IMR-90 (cell line): Measurements from ENCODE around the gene COL11A2. TPM values are rescaled to one million over a fixed set of nuclear protein-coding genes. Genes with fewer than 3 reads are reported as not detected.

Source experiments
- ATAC-seq: fragments of 200-7000 bp; cut with Tn5 transposase; 2 replicates; pipeline ENCODE4 v1.9.1; 2020; ENCODE audit warnings: low read depth, mild to moderate bottlenecking, moderate library complexity
- Bru-seq: library from RNA; stranded (reverse); fragments of 400-500 nt; gene quantifications from one replicate; lab custom pipeline; 2021; lab: Mats Ljungman, UMichigan
- BruChase-seq, 2 experiments: library from RNA; stranded (reverse); fragments of 400-500 nt; gene quantifications; one replicate each; lab custom pipeline; 2021; lab: Mats Ljungman, UMichigan
- BruUV-seq: library from RNA; stranded (reverse); fragments of 400-500 nt; replicated peaks from 2 replicates; lab custom pipeline; 2021; lab: Mats Ljungman, UMichigan
- CTCF ChIA-PET: fragments of 300-600 bp; formaldehyde crosslinking; extraction: SDS; loops from one replicate; lab custom pipeline; 2021; ENCODE audit warnings: antibody characterized with exemption; lab: Yijun Ruan, JAX
- POLR2A ChIA-PET: fragments of 300-600 bp; sonication (Branson Sonifier 250); formaldehyde crosslinking; loops from one replicate; lab custom pipeline; 2022; ENCODE audit warnings: antibody characterized with exemption; ENCODE audit not compliant: unreplicated experiment; lab: Charles Lee
- DNase-seq: peaks from one replicate; pipeline ENCODE4 v3.0.0; 2013
- H2AFZ ChIP-seq: replicated peaks from 2 replicates; pipeline ENCODE3; 2013; ENCODE audit warnings: low read length, mild to moderate bottlenecking; ENCODE audit not compliant: poor library complexity
- H2AK5ac ChIP-seq: 2 replicates; pipeline ENCODE4 v1.6.1; 2013; ENCODE audit warnings: low read depth, low read length, inconsistent platforms
- H2AK9ac ChIP-seq: replicated peaks from 2 replicates; pipeline ENCODE3; 2013; ENCODE audit warnings: mild to moderate bottlenecking, low read depth, low read length, moderate library complexity; ENCODE audit not compliant: poor library complexity
- H2BK120ac ChIP-seq: 2 replicates; pipeline ENCODE4 v1.6.1; 2013; ENCODE audit warnings: low read depth, low read length, inconsistent platforms
- H2BK15ac ChIP-seq: 3 replicates; pipeline ENCODE4 v1.6.1; 2013; ENCODE audit warnings: low read depth, low read length, inconsistent platforms
- H2BK20ac ChIP-seq: 2 replicates; pipeline ENCODE4 v1.6.1; 2013; ENCODE audit warnings: low read depth, mild to moderate bottlenecking, inconsistent platforms, low read length, moderate library complexity
- H2BK5ac ChIP-seq: 2 replicates; pipeline ENCODE4 v1.6.1; 2013; ENCODE audit warnings: mild to moderate bottlenecking, low read depth, low read length, inconsistent platforms; ENCODE audit not compliant: poor library complexity, severe bottlenecking
- H3K14ac ChIP-seq: replicated peaks from 2 replicates; pipeline ENCODE4 v1.6.1; 2013; ENCODE audit warnings: low read depth, low read length, inconsistent platforms
- H3K18ac ChIP-seq: 2 replicates; pipeline ENCODE4 v1.6.1; 2013; ENCODE audit warnings: low read depth, low read length, control low read depth
- H3K23ac ChIP-seq: 2 replicates; pipeline ENCODE4 v1.6.1; 2013; ENCODE audit warnings: low read depth, low read length, inconsistent platforms
- H3K27ac ChIP-seq: 2 replicates; pipeline ENCODE4 v1.5.1; 2013; ENCODE audit warnings: mild to moderate bottlenecking, control low read depth, low read length; ENCODE audit not compliant: insufficient read depth
- H3K27me3 ChIP-seq: 2 replicates; pipeline ENCODE4 v1.6.1; 2013; ENCODE audit warnings: low read length; ENCODE audit not compliant: control insufficient read depth, insufficient read depth
- H3K36me3 ChIP-seq: 2 replicates; pipeline ENCODE4 v1.6.1; 2013; ENCODE audit warnings: low read length, mixed read lengths; ENCODE audit not compliant: control insufficient read depth, insufficient read depth
- H3K4ac ChIP-seq: 2 replicates; pipeline ENCODE4 v1.6.1; 2013; ENCODE audit warnings: low read depth, low read length, inconsistent platforms
- H3K4me1 ChIP-seq: 2 replicates; pipeline ENCODE4 v1.6.1; 2013; ENCODE audit warnings: low read length, mixed read lengths; ENCODE audit not compliant: control insufficient read depth, insufficient read depth
- H3K4me2 ChIP-seq: 2 replicates; pipeline ENCODE4 v1.6.1; 2013; ENCODE audit warnings: low read depth, mild to moderate bottlenecking, control low read depth, low read length, moderate library complexity
- H3K4me3 ChIP-seq: 2 replicates; pipeline ENCODE4 v1.5.1; 2013; ENCODE audit warnings: low read depth, mild to moderate bottlenecking, control low read depth, low read length, moderate library complexity; ENCODE audit not compliant: insufficient read depth
- H3K56ac ChIP-seq: 2 replicates; pipeline ENCODE4 v1.6.1; 2013; ENCODE audit warnings: low read length, inconsistent platforms; ENCODE audit not compliant: insufficient read depth; ENCODE audit errors: extremely low read depth
- H3K79me1 ChIP-seq, 2 experiments: 2 replicates each; pipeline ENCODE4 v1.6.1; 2013; ENCODE audit warnings: low read length in 2 of 2, inconsistent platforms in 1 of 2, low read depth in 1 of 2
- H3K9ac ChIP-seq: 2 replicates; pipeline ENCODE4 v1.6.1; 2013; ENCODE audit warnings: low read depth, low read length, control low read depth
- H3K9me1 ChIP-seq: 2 replicates; pipeline ENCODE4 v1.6.1; 2013; ENCODE audit warnings: low read length, inconsistent platforms; ENCODE audit not compliant: insufficient read depth
- H3K9me3 ChIP-seq: 2 replicates; pipeline ENCODE4 v1.6.1; 2013; ENCODE audit warnings: low read length; ENCODE audit not compliant: control insufficient read depth, insufficient read depth
- H4K20me1 ChIP-seq: 2 replicates; pipeline ENCODE4 v1.6.1; 2013; ENCODE audit warnings: low read length, inconsistent platforms; ENCODE audit not compliant: insufficient read depth
- H4K5ac ChIP-seq: 2 replicates; pipeline ENCODE4 v1.6.1; 2013; ENCODE audit warnings: mild to moderate bottlenecking, low read depth, low read length, control low read depth
- H4K8ac ChIP-seq, 2 experiments: 2 replicates each; pipeline ENCODE4 v1.6.1; 2013; ENCODE audit warnings: low read depth in 2 of 2, low read length in 2 of 2, control low read depth in 1 of 2, inconsistent platforms in 1 of 2
- H4K91ac ChIP-seq: 2 replicates; pipeline ENCODE4 v1.6.1; 2013; ENCODE audit warnings: low read depth, low read length, inconsistent platforms; ENCODE audit not compliant: insufficient read depth
- BHLHE40 ChIP-seq: fragments of 150-350 bp; IDR thresholded peaks from 2 replicates; pipeline ENCODE4 v1.6.1; 2016; ENCODE audit warnings: mild to moderate bottlenecking, low read depth, low read length
- CEBPB ChIP-seq: IDR thresholded peaks from 2 replicates; pipeline ENCODE4 v1.6.1; 2012; ENCODE audit warnings: low read depth, low read length, improper control_type of control experiment
- CHD1 ChIP-seq: IDR thresholded peaks from 2 replicates; pipeline ENCODE4 v1.6.1; 2012; ENCODE audit warnings: low read depth, low read length, improper control_type of control experiment
- FOS ChIP-seq: fragments of 150-350 bp; IDR thresholded peaks from 2 replicates; pipeline ENCODE4 v1.6.1; 2016; ENCODE audit warnings: low read depth, low read length
- MAFK ChIP-seq: IDR thresholded peaks from 2 replicates; pipeline ENCODE4 v1.6.1; 2012; ENCODE audit warnings: low read depth, low read length, improper control_type of control experiment
- MAZ ChIP-seq: IDR thresholded peaks from 2 replicates; pipeline ENCODE4 v1.6.1; 2012; ENCODE audit warnings: low read depth, mild to moderate bottlenecking, low read length, improper control_type of control experiment, moderate library complexity, borderline replicate concordance
- MXI1 ChIP-seq: IDR thresholded peaks from 2 replicates; pipeline ENCODE4 v1.6.1; 2012; ENCODE audit warnings: low read depth, mild to moderate bottlenecking, low read length, moderate library complexity, borderline replicate concordance
- POLR2A ChIP-seq: IDR thresholded peaks from 2 replicates; pipeline ENCODE4 v1.6.1; 2012; ENCODE audit warnings: mild to moderate bottlenecking, low read depth, low read length
- RAD21 ChIP-seq: IDR thresholded peaks from 2 replicates; pipeline ENCODE4 v1.6.1; 2012; ENCODE audit warnings: low read length, improper control_type of control experiment
- RCOR1 ChIP-seq: IDR thresholded peaks from 2 replicates; pipeline ENCODE4 v1.6.1; 2012; ENCODE audit warnings: mild to moderate bottlenecking, low read length, improper control_type of control experiment; ENCODE audit not compliant: insufficient replicate concordance
- RFX5 ChIP-seq: IDR thresholded peaks from 2 replicates; pipeline ENCODE4 v1.8.0; 2012; ENCODE audit warnings: low read depth, mild to moderate bottlenecking, low read length, moderate library complexity
- SMC3 ChIP-seq: fragments of 150-350 bp; IDR thresholded peaks from 2 replicates; pipeline ENCODE4 v1.6.1; 2016; ENCODE audit warnings: low read depth, mild to moderate bottlenecking, antibody characterized with exemption, low read length, moderate library complexity
- WGBS, 2 experiments: methylation state at CpG; one replicate each; pipeline versions ENCODE4 v1.1.5 to v1.1.7; 2013; ENCODE audit warnings: missing lambda C conversion rate in 2 of 2; ENCODE audit not compliant: insufficient read length in 1 of 2; ENCODE audit errors: extremely low coverage in 2 of 2; 5-methylcytosine and 5-hydroxymethylcytosine counted together
- dilution Hi-C: fragments of 300-500 bp; cut with HindIII; formaldehyde crosslinking; loops from one replicate; pipeline ENCODE4 v1.14.3; 2018; ENCODE audit warnings: low sequenced_read_pairs; ENCODE audit not compliant: unreplicated experiment
- in situ Hi-C: fragments of 300-500 bp; cut with MboI; formaldehyde crosslinking; loops from 3 replicates; pipeline ENCODE4 v1.14.3; 2019; ENCODE audit warnings: low sequenced_read_pairs, inconsistent platforms, mixed read lengths
- intact Hi-C: fragments of 100-400 bp; cut with micrococcal nuclease; formaldehyde crosslinking; loops from 2 replicates; pipeline ENCODE4 v1.10.0; 2022
- long read RNA-seq: library from polyadenylated mRNA; unstranded; transcript quantifications from one replicate; pipeline ENCODE4 v2.0.0, GENCODE V29; 2021; ENCODE audit not compliant: unreplicated experiment
- polyA plus RNA-seq, 3 experiments: library from polyadenylated mRNA; depleted of rRNA; stranded (reverse); fragments of >200 nt; gene quantifications; 2 replicates each; pipeline ENCODE4 v1.2.3, GENCODE V29; 2012; ENCODE audit warnings: low replicate concordance in 1 of 3
- total RNA-seq: library from RNA; depleted of rRNA; stranded (reverse); fragments of >200 nt; gene quantifications from 2 replicates; pipeline ENCODE4 v1.2.3, GENCODE V29; 2012; rRNA removed
- TF ChIP-seq, protein P1 (sequence below): fragments of 150-350 bp; IDR thresholded peaks from 2 replicates; pipeline ENCODE4 v1.6.1; 2017; ENCODE audit warnings: mild to moderate bottlenecking, antibody characterized with exemption, low read length, low read depth
- TF ChIP-seq, protein P2 (sequence below): fragments of 150-350 bp; IDR thresholded peaks from 2 replicates; pipeline ENCODE4 v1.6.1; 2016; ENCODE audit warnings: low read depth, mild to moderate bottlenecking, low read length, moderate library complexity, borderline replicate concordance

COL11A2 gene
- total RNA-seq (under 0.01 TPM in 2 replicates), polyA plus RNA-seq (2012; rRNA removed) (0.38 and 0.52 TPM in 2 replicates), Bru-seq, nascent RNA (percentile 26 among the genes with signal in this experiment), BruChase-seq, experiment 1, labeled RNA remaining after a 6-hour chase (percentile 34 among the genes with signal in this experiment), BruChase-seq, experiment 2, labeled RNA remaining after a 2-hour chase (percentile 32 among the genes with signal in this experiment)
- 0.12 and 0.30 TPM in 2 replicates for polyA plus RNA-seq (2012; cell fraction: cytosol; rRNA removed)
- 5.5 and 8.0 TPM in 2 replicates for polyA plus RNA-seq (2012; cell fraction: nucleus; rRNA removed; ENCODE audit: low replicate concordance)
- long read RNA-seq, partial matches to known transcripts = 1 of 1 reads
- long read RNA-seq, other reads (novel, unspliced or antisense) = 0 of 1 reads

DNA sequence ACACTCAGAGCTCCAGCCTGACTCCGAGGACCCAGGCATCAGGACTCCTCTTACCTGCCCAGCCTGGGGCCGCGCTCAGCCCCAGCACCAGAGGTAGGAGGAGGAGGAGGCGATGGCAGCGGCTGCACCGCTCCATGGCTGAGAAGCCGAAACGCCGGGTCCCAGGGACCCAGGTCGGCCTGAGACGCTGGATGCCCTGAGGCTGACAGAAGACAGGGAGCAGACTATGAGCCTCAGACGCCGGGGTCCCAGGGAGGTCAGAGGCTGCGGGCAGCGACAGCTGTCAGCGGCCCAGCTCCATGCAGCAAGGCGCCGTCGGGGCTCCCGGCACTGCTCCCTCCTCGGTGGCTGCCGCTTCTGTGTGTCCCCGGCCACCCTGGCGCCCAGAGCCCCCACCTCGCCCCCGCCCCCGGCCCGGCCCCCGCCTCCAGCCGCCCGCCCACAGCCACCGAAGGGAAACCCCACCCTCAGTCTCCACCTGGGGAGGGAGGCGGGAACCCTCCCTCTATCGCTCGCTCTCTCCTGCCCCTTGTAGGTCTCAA, at the start of gene COL11A2:
COL11A2 (minus strand) TSS at position 363 of the 542 bp plus-strand sequence; CDS start at position 136, 227 bp downstream.
- peaks cover 5 to 20% of the 10 kb centered on the region in 2 experiments; a peak in 3 of 4 replicates for H3K79me1 ChIP-seq
- H2BK15ac ChIP-seq = no peak within 1 kb of the TSS
- peaks cover 4% of the 10 kb centered on the region for H3K9me1 ChIP-seq
- intact Hi-C loops (no loop called here), dilution Hi-C loops (no loop called here), in situ Hi-C loops (no loop called here)
- peaks cover 2% of the 10 kb centered on the region; the same call in 1 of the 2 replicates for H3K4me1 ChIP-seq
- H4K8ac ChIP-seq = no peak within 1 kb of the TSS
- H2AK5ac ChIP-seq = no peak within 1 kb of the TSS
- no peak within 1 kb of the TSS for H3K14ac ChIP-seq
- ChIA-PET CTCF (no interaction called here), POLR2A (no interaction called here)
- peak within 1 kb of the TSS; percentile 85 for H3K4me2 ChIP-seq
- peak within 1 kb of the TSS; percentile 43 for H3K4me3 ChIP-seq
- H3K18ac ChIP-seq = no peak within 1 kb of the TSS; the same call in 1 of the 2 replicates
- peaks cover 43% of the 10 kb centered on the region for H3K27me3 ChIP-seq
- peaks cover 9% of the 10 kb centered on the region; the same call in 1 of the 2 replicates for H4K20me1 ChIP-seq
- no peak within 1 kb of the TSS for H3K56ac ChIP-seq
- H3K9ac ChIP-seq = peak within 1 kb of the TSS; percentile 55
- no peak within 1 kb of the TSS for H2BK20ac ChIP-seq
- peak within 1 kb of the TSS; percentile 51 for H2AFZ ChIP-seq
- no peak for ATAC-seq
- H2BK5ac ChIP-seq = no peak within 1 kb of the TSS
- no peak for DNase-seq
- no peak within 1 kb of the TSS; the same call in 1 of the 2 replicates for H3K27ac ChIP-seq
- no peaks in the 10 kb centered on the region for H3K9me3 ChIP-seq
- no TSS peak for BruUV-seq
- peaks cover 25% of the 10 kb centered on the region for H3K36me3 ChIP-seq
- no peak within 1 kb of the TSS for H4K5ac ChIP-seq
- no peak within 1 kb of the TSS for H3K23ac ChIP-seq
- H2AK9ac ChIP-seq = peak within 1 kb of the TSS; percentile 42
- WGBS, 2 experiments = 27% methylated on average over 10 of the region's 35 CpGs; no CpG with 5 or more reads in 1 of the 2 experiments
- no peak within 1 kb of the TSS; the same call in 1 of the 2 replicates for H3K4ac ChIP-seq
- H2BK120ac ChIP-seq = no peak within 1 kb of the TSS
- no peak within 1 kb of the TSS for H4K91ac ChIP-seq
- TF ChIP-seq CHD1 = no peak
- no peak for TF ChIP-seq RFX5
- no peak for TF ChIP-seq MAFK
- TF ChIP-seq BHLHE40 = no peak
- no peak for TF ChIP-seq SMC3
- TF ChIP-seq, protein P1, sequence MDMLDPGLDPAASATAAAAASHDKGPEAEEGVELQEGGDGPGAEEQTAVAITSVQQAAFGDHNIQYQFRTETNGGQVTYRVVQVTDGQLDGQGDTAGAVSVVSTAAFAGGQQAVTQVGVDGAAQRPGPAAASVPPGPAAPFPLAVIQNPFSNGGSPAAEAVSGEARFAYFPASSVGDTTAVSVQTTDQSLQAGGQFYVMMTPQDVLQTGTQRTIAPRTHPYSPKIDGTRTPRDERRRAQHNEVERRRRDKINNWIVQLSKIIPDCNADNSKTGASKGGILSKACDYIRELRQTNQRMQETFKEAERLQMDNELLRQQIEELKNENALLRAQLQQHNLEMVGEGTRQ = no peak
- no peak for TF ChIP-seq CEBPB
- TF ChIP-seq POLR2A = no peak
- TF ChIP-seq, protein P2, sequence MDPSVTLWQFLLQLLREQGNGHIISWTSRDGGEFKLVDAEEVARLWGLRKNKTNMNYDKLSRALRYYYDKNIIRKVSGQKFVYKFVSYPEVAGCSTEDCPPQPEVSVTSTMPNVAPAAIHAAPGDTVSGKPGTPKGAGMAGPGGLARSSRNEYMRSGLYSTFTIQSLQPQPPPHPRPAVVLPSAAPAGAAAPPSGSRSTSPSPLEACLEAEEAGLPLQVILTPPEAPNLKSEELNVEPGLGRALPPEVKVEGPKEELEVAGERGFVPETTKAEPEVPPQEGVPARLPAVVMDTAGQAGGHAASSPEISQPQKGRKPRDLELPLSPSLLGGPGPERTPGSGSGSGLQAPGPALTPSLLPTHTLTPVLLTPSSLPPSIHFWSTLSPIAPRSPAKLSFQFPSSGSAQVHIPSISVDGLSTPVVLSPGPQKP = no peak
- no peak for TF ChIP-seq MXI1
- no peak for TF ChIP-seq RAD21
- TF ChIP-seq FOS = no peak
- no peak for TF ChIP-seq MAZ
- no peak for TF ChIP-seq RCOR1
